ENCODE measurements around the gene USP48.
"Not testable (repeated sequence)": the region's sequence is repeated elsewhere in the genome, so short reads cannot be mapped to it uniquely, and the experiment has no call there.

USP48 gene

GRCh38 chr1:21705303-21705980, 77.5 kb downstream of the USP48 start:
- in situ Hi-C loops (cut with MboI; ENCODE audit: low sequenced_read_pairs): no loop called here

DNA sequence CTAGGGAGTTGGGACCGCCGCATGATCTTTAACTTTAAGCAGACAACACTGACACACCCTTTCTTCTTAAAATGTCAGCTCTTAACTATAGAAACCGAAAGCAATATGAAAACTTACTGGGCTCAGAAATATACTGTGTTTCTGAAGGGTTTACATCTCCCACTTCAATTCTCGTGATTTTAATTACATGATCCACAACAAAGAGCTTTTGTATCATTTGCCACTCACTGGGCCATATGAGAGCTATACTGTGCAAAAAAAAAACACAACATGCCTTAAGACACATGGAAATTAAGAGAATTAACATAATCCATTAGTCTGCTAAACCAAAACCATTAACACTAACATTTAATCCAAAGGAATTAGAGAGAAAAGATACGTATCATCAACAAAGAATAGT, 78.8 kb downstream of the USP48 start:
- in situ Hi-C loops (cut with MboI; ENCODE audit: low sequenced_read_pairs): no loop called here

GRCh38 chr1:21703318-21703963, 79.5 kb downstream of the USP48 start:
- in situ Hi-C loops (cut with MboI; ENCODE audit: low sequenced_read_pairs): no loop called here

DNA sequence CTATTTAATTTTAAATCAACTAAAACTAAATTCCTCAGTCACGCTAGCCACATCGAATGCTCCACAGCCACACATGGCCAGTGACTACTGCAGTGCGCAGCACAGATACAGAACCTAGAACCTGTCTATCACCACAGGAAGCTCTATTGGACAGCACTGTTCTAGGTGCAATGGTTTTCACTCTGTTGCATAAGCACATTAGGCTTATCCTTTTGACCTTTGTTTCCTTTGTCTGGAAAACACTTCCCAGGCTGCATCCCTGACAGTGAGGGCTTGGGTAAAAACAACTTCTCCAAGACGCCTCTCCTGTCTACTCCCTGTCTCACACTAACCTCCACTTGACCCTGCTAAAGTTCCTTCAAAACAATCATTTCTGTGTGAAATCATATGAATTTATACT, 80.2 kb downstream of the USP48 start:
- in situ Hi-C loops (cut with MboI; ENCODE audit: low sequenced_read_pairs): no loop called here

GRCh38 chr1:21701401-21701800, 81.5 kb downstream of the USP48 start:
- in situ Hi-C loops (cut with MboI; ENCODE audit: low sequenced_read_pairs): no loop called here

- in situ Hi-C loops (cut with MboI; ENCODE audit: low sequenced_read_pairs): no loop called here
Observed at GRCh38 chr1:21700094-21700493, 82.9 kb downstream of the USP48 start.

DNA sequence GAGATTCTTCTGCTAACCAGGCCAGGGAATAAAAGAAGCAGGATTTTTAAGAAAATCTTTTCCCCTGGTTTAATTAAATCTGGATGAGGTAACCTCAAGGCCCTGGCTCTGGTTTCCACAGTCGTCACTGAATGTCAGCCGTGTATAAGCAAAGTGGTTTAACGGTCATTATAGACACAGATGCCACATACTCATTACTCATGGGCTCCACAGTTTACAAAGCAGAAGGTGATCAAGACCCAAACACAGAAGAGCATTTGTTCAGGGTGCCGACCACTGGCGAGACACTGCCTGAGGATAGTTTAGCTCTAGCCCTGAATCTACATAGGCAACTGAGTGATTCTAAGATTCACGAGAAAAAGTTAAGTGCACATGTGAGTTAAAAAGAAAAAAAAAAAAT, 86.0 kb downstream of the USP48 start:
- in situ Hi-C loops (cut with MboI; ENCODE audit: low sequenced_read_pairs): no loop called here

GRCh38 chr1:21693732-21694131, 89.2 kb downstream of the USP48 start:
- in situ Hi-C loops (cut with MboI; ENCODE audit: low sequenced_read_pairs): no loop called here

DNA sequence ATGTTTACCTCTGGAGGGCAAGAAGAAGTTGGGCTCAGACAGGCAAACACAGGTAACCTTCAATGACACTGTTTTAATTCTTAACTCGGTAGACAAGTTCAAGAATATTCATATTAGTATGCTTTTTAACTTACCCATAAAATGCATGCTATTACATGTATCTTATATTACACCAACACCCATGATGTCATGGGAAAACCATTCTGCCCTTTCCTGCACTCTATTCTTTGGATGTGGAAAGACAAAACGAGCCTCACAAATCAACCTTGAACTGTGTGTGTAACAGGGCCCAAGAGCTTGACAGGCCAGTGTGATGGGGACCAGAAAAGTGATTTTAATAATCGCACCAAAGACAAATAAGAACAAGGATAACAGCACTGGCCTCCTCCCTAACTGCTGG, 91.2 kb downstream of the USP48 start:
- in situ Hi-C loops (cut with MboI; ENCODE audit: low sequenced_read_pairs): no loop called here

- in situ Hi-C loops (cut with MboI; ENCODE audit: low sequenced_read_pairs): no loop called here
Observed at GRCh38 chr1:21689661-21690372, 93.1 kb downstream of the USP48 start.

- in situ Hi-C loops (cut with MboI; ENCODE audit: low sequenced_read_pairs): no loop called here
Observed at GRCh38 chr1:21687081-21687529, 95.8 kb downstream of the USP48 start.

DNA sequence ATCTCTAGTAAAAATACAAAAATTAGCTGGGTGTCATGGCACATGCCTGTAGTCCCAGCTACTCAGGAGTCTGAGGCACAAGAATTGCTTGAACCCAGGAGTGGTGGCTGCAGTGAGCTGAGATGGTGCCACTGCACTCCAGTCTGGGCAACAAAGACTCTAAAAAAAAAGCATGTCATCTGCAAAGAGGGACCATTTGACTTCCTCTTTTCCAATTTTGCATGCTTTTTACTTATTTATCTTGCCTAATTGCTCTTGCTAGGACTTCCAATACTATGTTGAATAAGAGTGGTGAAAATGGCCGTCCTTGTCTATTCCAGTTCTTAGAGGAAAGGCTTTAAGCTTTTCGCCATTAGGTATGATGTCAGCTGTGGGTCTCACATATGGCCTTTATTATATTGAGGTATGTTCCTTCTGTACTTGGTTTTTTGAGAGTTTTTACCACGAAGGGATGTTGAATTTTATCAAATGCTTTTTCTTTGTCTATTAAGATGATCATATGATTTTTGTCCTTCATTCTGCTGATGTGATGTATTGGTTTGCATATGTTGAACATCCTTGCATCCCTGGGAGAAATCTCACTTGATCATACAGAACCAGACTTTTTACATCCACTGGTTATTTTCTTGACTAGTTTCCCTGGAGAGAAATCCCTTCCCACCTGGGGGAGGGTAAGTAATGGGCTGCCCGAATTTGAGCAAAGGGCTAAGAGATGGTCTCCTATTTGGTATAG, 96.8 kb downstream of the USP48 start:
- in situ Hi-C loops (cut with MboI; ENCODE audit: low sequenced_read_pairs): no loop called here

DNA sequence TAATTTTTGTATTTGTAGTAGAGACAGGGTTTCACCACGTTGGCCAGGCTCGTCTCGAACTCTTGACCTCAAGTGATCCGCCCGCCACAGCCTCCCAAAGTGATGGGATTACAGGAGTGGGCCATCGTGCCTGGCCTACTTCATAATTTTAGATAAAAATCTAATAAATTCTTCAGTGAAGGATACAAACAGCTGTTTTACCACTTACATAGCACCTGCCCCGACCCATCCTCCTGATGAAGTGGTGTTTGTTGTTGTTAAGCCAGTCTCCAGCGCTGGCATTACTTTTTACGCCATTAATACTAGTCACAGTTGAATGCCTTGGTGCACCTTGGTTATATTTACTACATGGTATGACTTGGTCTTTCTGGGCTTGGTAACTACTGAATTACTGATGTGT, 101.5 kb downstream of the USP48 start:
- in situ Hi-C loops (cut with MboI; ENCODE audit: low sequenced_read_pairs): no loop called here

DNA sequence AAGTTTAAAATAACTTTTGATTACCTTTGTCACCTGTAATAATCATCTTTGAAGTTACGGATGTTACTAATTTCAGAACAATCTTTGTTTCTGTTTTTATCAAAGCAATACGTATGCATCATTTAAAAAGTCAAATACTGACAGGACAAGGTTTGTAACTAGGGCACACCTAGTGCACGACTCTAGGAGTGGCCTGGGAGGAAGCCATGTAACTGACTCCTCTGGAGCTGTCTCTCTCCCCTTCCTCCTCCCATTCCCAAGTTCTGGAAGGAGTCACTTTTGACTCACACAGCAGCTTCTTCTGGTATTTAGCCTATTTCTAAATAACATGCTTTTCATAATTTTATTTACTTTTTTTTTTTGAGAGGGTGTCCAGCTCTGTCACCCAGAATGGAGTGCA, 102.0 kb downstream of the USP48 start:
- in situ Hi-C loops (cut with MboI; ENCODE audit: low sequenced_read_pairs): no loop called here

- in situ Hi-C loops (cut with MboI; ENCODE audit: low sequenced_read_pairs): no loop called here
Observed at GRCh38 chr1:21680381-21680780, 102.6 kb downstream of the USP48 start.

- in situ Hi-C loops (cut with MboI; ENCODE audit: low sequenced_read_pairs): no loop called here
Observed at GRCh38 chr1:21677168-21677567, 105.8 kb downstream of the USP48 start.

- in situ Hi-C loops (cut with MboI; ENCODE audit: low sequenced_read_pairs): no loop called here
Observed at GRCh38 chr1:21674957-21675356, 108.0 kb downstream of the USP48 start.

- in situ Hi-C loops (cut with MboI; ENCODE audit: low sequenced_read_pairs): not testable (repeated sequence)
Observed at GRCh38 chr1:21673853-21674252, 109.1 kb downstream of the USP48 start.

GRCh38 chr1:21673277-21673780, 109.6 kb downstream of the USP48 start:
- in situ Hi-C loops (cut with MboI; ENCODE audit: low sequenced_read_pairs): no loop called here

DNA sequence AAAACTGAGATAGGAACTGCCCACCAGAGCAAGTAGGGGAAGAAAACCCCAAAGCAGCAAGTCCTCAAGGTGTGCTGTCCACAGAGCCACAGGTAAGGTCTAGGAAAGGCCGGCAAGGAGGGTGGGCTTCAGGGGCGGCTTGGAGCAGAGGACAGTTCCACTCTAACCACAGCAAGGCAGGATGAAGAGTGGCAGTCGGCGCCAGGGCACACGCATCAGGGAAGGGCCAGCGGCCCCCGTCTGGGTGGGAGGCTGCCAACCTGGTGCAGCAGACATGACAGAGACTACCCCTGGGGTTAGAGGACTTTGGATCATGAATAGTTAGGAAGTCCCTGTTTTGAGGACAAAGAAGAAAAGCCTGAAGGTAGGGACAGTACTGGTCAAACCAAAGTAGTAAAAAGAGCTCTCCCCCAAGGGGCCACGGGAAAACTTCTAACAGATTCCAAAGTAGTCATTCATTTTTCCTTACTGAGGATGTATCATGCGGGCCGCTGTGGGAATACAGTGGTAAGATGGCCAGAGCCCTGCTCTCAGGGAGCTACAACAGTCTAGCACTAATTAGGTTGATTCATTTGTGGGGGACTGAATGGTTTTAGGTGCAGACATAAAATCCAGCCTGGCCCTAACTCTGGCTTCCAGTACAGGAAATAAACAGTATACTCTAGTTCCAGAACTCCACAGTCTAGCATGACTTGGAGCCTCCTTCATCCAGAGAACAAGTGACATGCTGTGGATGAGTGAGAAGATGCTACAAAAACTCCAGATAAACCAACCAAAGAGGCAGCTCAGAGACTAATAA, 110.3 kb downstream of the USP48 start:
- in situ Hi-C loops (cut with MboI; ENCODE audit: low sequenced_read_pairs): no loop called here
